Fibroblast of lung (primary cell): Measurements from ENCODE around the gene ABCG4. TPM values are rescaled to one million over a fixed set of nuclear protein-coding genes. Genes with fewer than 3 reads are reported as not detected.

ENCODE experiments used
- DNase-seq, 2 donors: peaks; one replicate each; pipeline versions ENCODE4 v3.0.0 to v3.0.0-alpha.2; 2010; ENCODE audit warnings: low read depth in 2 of 2
- H2AFZ ChIP-seq: 2 replicates; pipeline ENCODE4 v1.5.1; 2012; ENCODE audit warnings: low read length, control low read depth, inconsistent platforms
- H3K27ac ChIP-seq: 2 replicates; pipeline ENCODE4 v1.5.1; 2011; ENCODE audit warnings: low read length, control low read depth; ENCODE audit not compliant: insufficient read depth
- H3K27me3 ChIP-seq: 2 replicates; pipeline ENCODE4 v1.5.1; 2011; ENCODE audit warnings: mild to moderate bottlenecking, low read length; ENCODE audit not compliant: control insufficient read depth, insufficient read depth
- H3K36me3 ChIP-seq: 2 replicates; pipeline ENCODE4 v1.5.1; 2011; ENCODE audit warnings: low read length; ENCODE audit not compliant: control insufficient read depth, insufficient read depth
- H3K4me1 ChIP-seq: 2 replicates; pipeline ENCODE4 v1.5.1; 2011; ENCODE audit warnings: low read length; ENCODE audit not compliant: control insufficient read depth, insufficient read depth; ENCODE audit errors: extremely low read depth
- H3K4me2 ChIP-seq: 2 replicates; pipeline ENCODE4 v1.5.1; 2011; ENCODE audit warnings: low read length, control low read depth; ENCODE audit not compliant: insufficient read depth; ENCODE audit errors: extremely low read depth
- H3K4me3 ChIP-seq, 4 experiments: fragments of 200-600 bp in 1 of 4; sonication (generic) in 1 of 4; replicated peaks in 1 of 4; 2 replicates each; pipeline ENCODE4 v1.5.1; 2011 to 2016; ENCODE audit warnings: low read length in 4 of 4, low read depth in 3 of 4, mild to moderate bottlenecking in 3 of 4, control low read depth in 2 of 4, inconsistent platforms in 1 of 4, mixed read lengths in 1 of 4; ENCODE audit not compliant: insufficient read depth in 1 of 4; ENCODE audit errors: control extremely low read depth in 1 of 4
- H3K79me2 ChIP-seq: 2 replicates; pipeline ENCODE4 v1.5.1; 2012; ENCODE audit warnings: mild to moderate bottlenecking, low read length, inconsistent platforms; ENCODE audit not compliant: control insufficient read depth, insufficient read depth
- H3K9ac ChIP-seq: 2 replicates; pipeline ENCODE4 v1.5.1; 2011; ENCODE audit warnings: mild to moderate bottlenecking, low read length, control low read depth; ENCODE audit not compliant: insufficient read depth
- H3K9me3 ChIP-seq: 2 replicates; pipeline ENCODE4 v1.5.1; 2012; ENCODE audit warnings: low read depth, low read length; ENCODE audit not compliant: control insufficient read depth, insufficient read depth
- H4K20me1 ChIP-seq: 2 replicates; pipeline ENCODE4 v1.5.1; 2011; ENCODE audit warnings: low read length; ENCODE audit not compliant: control insufficient read depth, insufficient read depth; ENCODE audit errors: extremely low read depth
- EZH2 ChIP-seq: IDR thresholded peaks from 2 replicates; pipeline ENCODE4 v1.5.1; 2012; ENCODE audit warnings: low read length, control low read depth, mild to moderate bottlenecking; ENCODE audit errors: missing control alignments
- polyA plus RNA-seq, 2 donors: library from polyadenylated mRNA; depleted of rRNA in 1 of 2; stranded (reverse) in 1 of 2; unstranded in 1 of 2; fragments of >200 nt; gene quantifications; 2 replicates each; pipeline ENCODE4 v1.2.1, GENCODE V29; 2011 to 2012; ENCODE audit warnings: missing spikeins in 1 of 2
- total RNA-seq: library from RNA; depleted of rRNA; stranded (reverse); fragments of >200 nt; gene quantifications from 2 replicates; pipeline ENCODE4 v1.2.1, GENCODE V29; 2014
- TF ChIP-seq, protein P1 (sequence below), 2 donors: IDR thresholded peaks in 1 of 2; conservative IDR thresholded peaks in 1 of 2; 1 replicate in 1 of 2; 2 replicates in 1 of 2; pipeline ENCODE4 v1.5.1; 2011 to 2012; ENCODE audit warnings: low read length in 2 of 2, control low read depth in 1 of 2, inconsistent platforms in 1 of 2, low read depth in 1 of 2, mild to moderate bottlenecking in 1 of 2

Gene ABCG4
- total and polyA plus RNA-seq, 2 donors (not counting 1 experiment from before 2014, with no cell fraction given), result 0.12 to 0.17 TPM

DNA sequence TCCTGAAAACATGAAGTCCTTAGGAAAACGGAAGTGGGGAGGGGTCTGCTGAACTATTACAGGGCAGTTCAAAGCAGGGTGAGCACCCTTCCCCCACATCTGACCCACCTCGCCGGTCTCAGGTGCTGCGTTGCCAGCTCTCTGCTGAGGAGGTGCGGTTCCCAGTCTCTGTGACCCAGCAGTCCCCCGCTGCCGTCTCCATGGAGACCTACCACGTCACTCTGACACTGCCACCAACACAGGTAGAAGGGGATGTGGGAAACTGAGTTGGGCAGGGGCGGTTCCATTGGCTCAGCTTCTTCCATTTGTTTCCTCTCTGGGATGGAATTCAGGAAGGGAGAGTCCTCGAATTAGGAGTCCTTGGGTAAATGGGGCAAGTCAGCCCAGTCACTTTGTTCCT is 38.4 kb upstream of the ABCG4 start:
- Histone ChIP-seq H3K4me2 (no peak overlapping the region), H3K79me2 (peaks cover 9% of the 10 kb centered on the region), H4K20me1 (no peaks in the 10 kb centered on the region), H3K27ac (no peak overlapping the region), H3K4me3 (no peak overlapping the region), H3K4me1 (peaks cover 12% of the 10 kb centered on the region), H3K9me3 (no peaks in the 10 kb centered on the region), H3K36me3 (peaks cover 7% of the 10 kb centered on the region), H3K9ac (no peak overlapping the region), H2AFZ (no peak overlapping the region), H3K27me3 (no peaks in the 10 kb centered on the region)
- TF ChIP-seq, protein P1, sequence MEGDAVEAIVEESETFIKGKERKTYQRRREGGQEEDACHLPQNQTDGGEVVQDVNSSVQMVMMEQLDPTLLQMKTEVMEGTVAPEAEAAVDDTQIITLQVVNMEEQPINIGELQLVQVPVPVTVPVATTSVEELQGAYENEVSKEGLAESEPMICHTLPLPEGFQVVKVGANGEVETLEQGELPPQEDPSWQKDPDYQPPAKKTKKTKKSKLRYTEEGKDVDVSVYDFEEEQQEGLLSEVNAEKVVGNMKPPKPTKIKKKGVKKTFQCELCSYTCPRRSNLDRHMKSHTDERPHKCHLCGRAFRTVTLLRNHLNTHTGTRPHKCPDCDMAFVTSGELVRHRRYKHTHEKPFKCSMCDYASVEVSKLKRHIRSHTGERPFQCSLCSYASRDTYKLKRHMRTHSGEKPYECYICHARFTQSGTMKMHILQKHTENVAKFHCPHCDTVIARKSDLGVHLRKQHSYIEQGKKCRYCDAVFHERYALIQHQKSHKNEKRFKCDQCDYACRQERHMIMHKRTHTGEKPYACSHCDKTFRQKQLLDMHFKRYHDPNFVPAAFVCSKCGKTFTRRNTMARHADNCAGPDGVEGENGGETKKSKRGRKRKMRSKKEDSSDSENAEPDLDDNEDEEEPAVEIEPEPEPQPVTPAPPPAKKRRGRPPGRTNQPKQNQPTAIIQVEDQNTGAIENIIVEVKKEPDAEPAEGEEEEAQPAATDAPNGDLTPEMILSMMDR (conservative IDR thresholded peaks at IDR 0.05 in 1 of 2, IDR thresholded peaks at IDR 0.05 in 1 of 2; ENCODE audit: low read depth in 1 of 2, low read length in 2 of 2), result no peak
- no peak for TF ChIP-seq EZH2
- DNase-seq, result no peak

- H4K20me1 ChIP-seq, result no peaks in the 10 kb centered on the region
- H3K27me3 ChIP-seq, result no peaks in the 10 kb centered on the region
- TF ChIP-seq EZH2, result no peak
- TF ChIP-seq, protein P1 (conservative IDR thresholded peaks at IDR 0.05 in 1 of 2, IDR thresholded peaks at IDR 0.05 in 1 of 2; ENCODE audit: low read depth in 1 of 2, low read length in 2 of 2), result no peak
- peaks cover 10% of the 10 kb centered on the region for H3K36me3 ChIP-seq
- H3K4me3 ChIP-seq, result no peak overlapping the region
- no peak overlapping the region for H3K4me2 ChIP-seq
- DNase-seq, result no peak
- H2AFZ ChIP-seq, result no peak overlapping the region
- H3K27ac ChIP-seq, result no peak overlapping the region
- H3K79me2 ChIP-seq, result peaks cover 9% of the 10 kb centered on the region
- H3K9ac ChIP-seq, result no peak overlapping the region
- peaks cover 12% of the 10 kb centered on the region for H3K4me1 ChIP-seq
- no peaks in the 10 kb centered on the region for H3K9me3 ChIP-seq
Measured at GRCh38 chr11:119111361-119111925, 37.4 kb upstream of the ABCG4 start.

- Histone ChIP-seq H3K4me1 (peaks cover 8% of the 10 kb centered on the region), H3K79me2 (peaks cover 9% of the 10 kb centered on the region), H3K27me3 (no peaks in the 10 kb centered on the region), H2AFZ (no peak overlapping the region), H3K9me3 (no peaks in the 10 kb centered on the region), H3K27ac (no peak overlapping the region), H3K4me3 (no peak overlapping the region), H3K9ac (no peak overlapping the region), H3K4me2 (no peak overlapping the region), H3K36me3 (peaks cover 10% of the 10 kb centered on the region), H4K20me1 (no peaks in the 10 kb centered on the region)
- TF ChIP-seq, protein P1 (conservative IDR thresholded peaks at IDR 0.05 in 1 of 2, IDR thresholded peaks at IDR 0.05 in 1 of 2; ENCODE audit: low read depth in 1 of 2, low read length in 2 of 2), result no peak
- no peak for TF ChIP-seq EZH2
- DNase-seq, result no peak
Measured at GRCh38 chr11:119112314-119113020, 36.4 kb upstream of the ABCG4 start.
